ENCODE results near the gene PROCR. TPM values are rescaled to one million over a fixed set of nuclear protein-coding genes. Genes with fewer than 3 reads are reported as not detected.

Gene PROCR
- total RNA-seq, 1 experiment from 2014 or later: 52.0 TPM

DNA sequence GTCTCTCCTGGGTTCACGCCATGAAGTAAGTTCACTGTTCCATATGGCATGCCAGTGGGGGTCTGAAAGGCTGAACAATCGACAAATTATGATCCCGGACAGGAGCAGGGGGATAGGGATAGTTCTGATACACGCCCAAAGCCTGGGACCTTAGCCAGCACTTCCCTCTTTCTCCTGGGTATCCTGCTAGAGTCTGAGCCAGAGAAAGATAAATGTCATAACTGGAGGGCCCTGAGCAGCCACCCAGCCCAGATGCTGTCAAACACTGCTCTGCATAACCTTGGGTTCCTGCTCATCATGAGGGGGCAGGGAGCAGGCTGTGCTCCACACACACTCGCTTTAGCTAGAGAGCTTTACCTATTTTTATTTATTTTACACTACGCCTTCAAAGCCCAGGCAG, 37.0 kb upstream of the PROCR start:
- peaks cover 6 to 15% of the 10 kb centered on the region in 2 experiments for H3K36me3 ChIP-seq (ENCODE audit: control insufficient read depth in 1 of 2, insufficient read depth in 2 of 2, low read length in 2 of 2)

More for the DNA sequence above, 37.0 kb upstream of the PROCR start:
- no peaks in the 10 kb centered on the region for H4K20me1 ChIP-seq (ENCODE audit: insufficient read depth)
- ChIA-PET POLR2A (no interaction called here), CTCF (no interaction called here), RAD21 (ENCODE audit: low non-redundant PET in 1 of 2, low total read pairs in 2 of 2, uncharacterized antibody in 2 of 2, unreplicated experiment in 2 of 2) (interaction anchor here in 1 of 2 experiments (0.6 kb wide), 1 partner anchor 130 kb away, joined by 3 read pairs; no protein-coding TSS in a partner anchor)
- ATAC-seq (no peak), DNase-seq (ENCODE audit: low read depth, low spot score) (no peak)
- intact Hi-C loops (cut with micrococcal nuclease): no loop called here
- H3K4me1 ChIP-seq (ENCODE audit: control insufficient read depth in 1 of 2, insufficient read depth in 2 of 2, low read length in 2 of 2): no peaks in the 10 kb centered on the region
- H2AFZ ChIP-seq (ENCODE audit: low read depth, low read length, poor library complexity, severe bottlenecking): no peak overlapping the region
- no peak overlapping the region for H3K4me3 ChIP-seq (replicated peaks in 1 of 2; ENCODE audit: low read depth in 1 of 2, low read length in 2 of 2)
- no peaks in the 10 kb centered on the region for H3K79me2 ChIP-seq (ENCODE audit: insufficient read depth, low read length)
- no peaks in the 10 kb centered on the region for H3K9me3 ChIP-seq (ENCODE audit: control insufficient read depth in 1 of 2, insufficient read depth in 1 of 2, low read depth in 1 of 2, low read length in 2 of 2)
- BruUV-seq (replicated peaks): no TSS peak
- no peak overlapping the region for H3K4me2 ChIP-seq (ENCODE audit: low read length)
- TF ChIP-seq POLR2AphosphoS5 (IDR thresholded peaks at IDR 0.05; ENCODE audit: low read depth, low read length): no peak
- TF ChIP-seq ZBTB33 (IDR thresholded peaks at IDR 0.05; ENCODE audit: extremely low read depth, insufficient replicate concordance, low read length): no peak
- no peak for TF ChIP-seq EZH2phosphoT487 (IDR thresholded peaks at IDR 0.05; ENCODE audit: borderline replicate concordance)
- no peak for TF ChIP-seq SRF (IDR thresholded peaks at IDR 0.05; ENCODE audit: low read depth)
- TF ChIP-seq ZFX (IDR thresholded peaks at IDR 0.05): no peak
- no peak for TF ChIP-seq YY1 (IDR thresholded peaks at IDR 0.05; ENCODE audit: extremely low read depth, insufficient replicate concordance, low read depth, low read length)
- TF ChIP-seq ELF1 (IDR thresholded peaks at IDR 0.05; ENCODE audit: borderline replicate concordance, low read depth): no peak
- no peak for TF ChIP-seq SIN3A (IDR thresholded peaks at IDR 0.05; ENCODE audit: low read depth)
- TF ChIP-seq SP1 (IDR thresholded peaks at IDR 0.05; ENCODE audit: low read depth): no peak
- no peak for TF ChIP-seq EGR1 (IDR thresholded peaks at IDR 0.05; ENCODE audit: low read depth)
- no peak for TF ChIP-seq FOSL1 (IDR thresholded peaks at IDR 0.05; ENCODE audit: low read depth)
- no peak for TF ChIP-seq CBX3 (IDR thresholded peaks at IDR 0.05; ENCODE audit: low read depth)
- no peak overlapping the region for H3K9ac ChIP-seq (ENCODE audit: low read length)
- no peak overlapping the region for H3K27ac ChIP-seq (ENCODE audit: low read depth, low read length)
- H3K9me2 ChIP-seq (ENCODE audit: insufficient read depth): no peaks in the 10 kb centered on the region
- H3K27me3 ChIP-seq (ENCODE audit: insufficient read depth, low read length): no peaks in the 10 kb centered on the region
